Neural crest cell (in vitro differentiated cells): ENCODE data around the gene PIEZO2. TPM values are rescaled to one million over a fixed set of nuclear protein-coding genes. Genes with fewer than 3 reads are reported as not detected.

ENCODE experiments used
- DNase-seq: peaks from one replicate; pipeline ENCODE4 v3.0.0; 2021; ENCODE audit warnings: low read depth, mixed read lengths, low spot score
- H3K27ac Mint-ChIP-seq: one replicate; pipeline ENCODE4 v1.8.0; 2021; ENCODE audit warnings: mild to moderate bottlenecking, mixed read lengths; ENCODE audit not compliant: unreplicated experiment
- H3K27me3 Mint-ChIP-seq: 2 replicates; pipeline ENCODE4 v1.8.0; 2021; ENCODE audit warnings: low read depth, mild to moderate bottlenecking, mixed read lengths
- H3K36me3 Mint-ChIP-seq: 2 replicates; pipeline ENCODE4 v1.8.0; 2021; ENCODE audit warnings: low read depth, mild to moderate bottlenecking, mixed read lengths
- H3K4me1 Mint-ChIP-seq: 2 replicates; pipeline ENCODE4 v1.8.0; 2021; ENCODE audit warnings: mixed read lengths
- H3K4me3 Mint-ChIP-seq: one replicate; pipeline ENCODE4 v1.8.0; 2021; ENCODE audit warnings: mild to moderate bottlenecking, mixed read lengths
- H3K9me3 Mint-ChIP-seq: 2 replicates; pipeline ENCODE4 v1.8.0; 2021; ENCODE audit warnings: mixed read lengths
- total RNA-seq: library from RNA; stranded (reverse); gene quantifications from 2 replicates; pipeline ENCODE4 v1.2.1, GENCODE V29; 2021
- TF ChIP-seq, protein P1 (sequence below): fragments of 200-600 bp; sonication (generic); conservative IDR thresholded peaks from 2 replicates; pipeline ENCODE4 v1.5.0; 2021; ENCODE audit warnings: antibody characterized with exemption, mild to moderate bottlenecking

Gene PIEZO2
- total RNA-seq, 1 donor from 2014 or later: 15.5 TPM

DNA sequence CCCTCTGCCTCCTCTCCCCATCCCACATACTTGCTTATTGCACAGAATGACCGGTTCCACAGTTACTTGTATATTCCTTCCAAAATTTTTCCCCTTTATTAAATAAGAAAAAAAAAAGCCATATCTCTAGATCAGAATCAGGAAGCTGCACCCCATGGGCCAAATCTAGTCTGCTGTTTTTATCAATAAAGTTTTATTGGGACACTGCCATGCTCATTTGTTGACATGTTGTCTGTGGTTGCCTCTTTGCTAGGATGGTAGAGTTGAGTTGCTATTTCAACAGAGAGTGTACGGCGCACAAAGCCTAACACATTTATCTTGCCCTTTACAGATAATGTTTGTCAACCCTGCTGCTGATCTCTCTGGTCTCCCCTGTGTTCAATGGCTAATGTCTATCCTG lies 15.8 kb upstream of the PIEZO2 start:
- Mint-ChIP-seq H3K27ac (no peak overlapping the region), H3K9me3 (peaks cover 3% of the 10 kb centered on the region), H3K4me3 (no peak overlapping the region), H3K27me3 (no peaks in the 10 kb centered on the region), H3K36me3 (no peaks in the 10 kb centered on the region), H3K4me1 (no peaks in the 10 kb centered on the region)
- no peak for DNase-seq
- TF ChIP-seq, protein P1, sequence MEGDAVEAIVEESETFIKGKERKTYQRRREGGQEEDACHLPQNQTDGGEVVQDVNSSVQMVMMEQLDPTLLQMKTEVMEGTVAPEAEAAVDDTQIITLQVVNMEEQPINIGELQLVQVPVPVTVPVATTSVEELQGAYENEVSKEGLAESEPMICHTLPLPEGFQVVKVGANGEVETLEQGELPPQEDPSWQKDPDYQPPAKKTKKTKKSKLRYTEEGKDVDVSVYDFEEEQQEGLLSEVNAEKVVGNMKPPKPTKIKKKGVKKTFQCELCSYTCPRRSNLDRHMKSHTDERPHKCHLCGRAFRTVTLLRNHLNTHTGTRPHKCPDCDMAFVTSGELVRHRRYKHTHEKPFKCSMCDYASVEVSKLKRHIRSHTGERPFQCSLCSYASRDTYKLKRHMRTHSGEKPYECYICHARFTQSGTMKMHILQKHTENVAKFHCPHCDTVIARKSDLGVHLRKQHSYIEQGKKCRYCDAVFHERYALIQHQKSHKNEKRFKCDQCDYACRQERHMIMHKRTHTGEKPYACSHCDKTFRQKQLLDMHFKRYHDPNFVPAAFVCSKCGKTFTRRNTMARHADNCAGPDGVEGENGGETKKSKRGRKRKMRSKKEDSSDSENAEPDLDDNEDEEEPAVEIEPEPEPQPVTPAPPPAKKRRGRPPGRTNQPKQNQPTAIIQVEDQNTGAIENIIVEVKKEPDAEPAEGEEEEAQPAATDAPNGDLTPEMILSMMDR: no peak

DNA sequence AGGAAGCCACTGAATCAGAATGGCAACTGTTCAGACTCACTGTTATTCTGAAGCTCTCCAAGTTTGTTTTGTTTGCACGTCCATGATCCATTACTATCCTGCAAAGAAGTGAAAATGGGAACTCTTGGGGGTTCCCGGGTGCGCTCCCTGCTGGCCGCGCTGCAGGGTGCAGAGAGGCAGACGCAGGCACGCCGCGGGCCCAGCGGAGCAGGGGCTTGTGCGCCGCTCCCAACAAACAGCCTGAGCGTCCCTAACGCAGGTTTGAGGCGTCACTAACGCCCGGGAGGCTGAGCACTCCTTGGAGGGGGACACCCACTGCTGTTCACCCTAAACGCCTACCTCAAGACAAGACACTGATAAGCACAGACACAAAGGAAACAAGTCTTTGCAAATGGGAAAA lies 14.3 kb upstream of the PIEZO2 start:
- Mint-ChIP-seq H3K27me3 (no peaks in the 10 kb centered on the region), H3K4me1 (no peaks in the 10 kb centered on the region), H3K36me3 (no peaks in the 10 kb centered on the region), H3K4me3 (no peak overlapping the region), H3K9me3 (peaks cover 3% of the 10 kb centered on the region), H3K27ac (no peak overlapping the region)
- peak; percentile 40 for DNase-seq
- TF ChIP-seq, protein P1: peak; percentile 68

DNA sequence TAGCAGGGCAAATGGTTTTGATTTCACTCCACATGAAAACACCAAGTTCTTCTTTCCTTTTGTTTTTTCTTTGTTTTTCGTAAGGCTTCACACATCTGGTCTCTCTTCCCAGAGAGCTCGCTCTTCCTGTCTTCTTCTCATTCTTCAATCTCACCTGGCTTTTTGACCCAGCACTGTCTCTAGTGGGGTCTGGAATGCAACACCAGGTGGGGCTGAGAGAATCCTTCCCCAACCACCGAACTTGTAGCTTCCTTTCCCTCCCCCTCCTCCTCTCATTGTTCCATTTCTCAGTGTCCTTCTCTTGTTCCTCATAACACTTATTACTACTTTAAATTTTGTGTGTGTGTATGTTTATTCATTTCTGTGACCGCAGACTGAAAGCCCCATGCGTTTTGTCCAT lies 13.5 kb upstream of the PIEZO2 start:
- H3K4me1 Mint-ChIP-seq: no peaks in the 10 kb centered on the region
- no peak for DNase-seq
- H3K36me3 Mint-ChIP-seq: no peaks in the 10 kb centered on the region
- H3K9me3 Mint-ChIP-seq: peaks cover 3% of the 10 kb centered on the region
- H3K4me3 Mint-ChIP-seq: no peak overlapping the region
- H3K27me3 Mint-ChIP-seq: no peaks in the 10 kb centered on the region
- TF ChIP-seq, protein P1: no peak
- H3K27ac Mint-ChIP-seq: no peak overlapping the region

DNA sequence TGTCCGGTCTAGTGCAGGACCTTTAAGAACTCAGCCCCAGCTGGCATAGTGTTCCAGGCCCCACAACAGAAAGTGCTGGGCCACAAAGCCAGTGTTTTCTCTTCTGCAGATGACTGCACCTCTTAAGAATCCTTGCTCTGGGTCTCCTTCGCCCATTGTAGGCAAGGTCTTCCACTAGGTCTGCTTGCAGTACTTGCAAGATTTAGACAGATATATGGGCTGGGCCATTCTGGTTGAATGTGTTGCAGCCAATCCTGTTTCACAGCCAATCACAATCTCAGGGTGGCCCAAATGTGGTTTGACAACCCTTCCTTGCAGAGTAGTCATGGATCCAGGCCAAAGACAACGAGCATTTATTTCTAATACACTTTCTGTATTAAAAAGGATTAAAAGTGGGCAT lies 13.1 kb upstream of the PIEZO2 start:
- Mint-ChIP-seq H3K4me1 (no peaks in the 10 kb centered on the region), H3K9me3 (peaks cover 3% of the 10 kb centered on the region)

DNA sequence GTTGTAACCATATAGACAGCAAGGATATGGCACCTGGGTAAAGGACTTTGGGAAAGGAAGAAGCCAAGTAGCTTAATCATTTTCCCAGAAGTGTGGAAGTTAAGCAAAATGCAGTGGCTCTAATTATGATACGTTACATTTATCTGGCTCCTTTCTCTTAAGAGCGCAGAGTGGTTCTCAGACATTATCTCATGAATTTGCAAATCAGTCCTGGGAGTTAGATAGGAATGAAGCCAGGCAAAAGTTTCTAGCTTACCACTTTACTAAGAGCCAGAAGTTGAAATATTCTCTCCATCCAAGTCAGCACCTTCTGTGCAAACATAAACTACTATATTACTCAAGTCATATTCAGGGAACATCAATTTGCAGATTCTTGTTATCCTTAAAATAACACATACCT lies 10.9 kb upstream of the PIEZO2 start:
- Mint-ChIP-seq H3K27ac (no peak overlapping the region), H3K27me3 (no peaks in the 10 kb centered on the region), H3K4me1 (no peaks in the 10 kb centered on the region), H3K4me3 (no peak overlapping the region), H3K36me3 (no peaks in the 10 kb centered on the region), H3K9me3 (no peaks in the 10 kb centered on the region)
- DNase-seq: no peak
- TF ChIP-seq, protein P1: no peak

More for the DNA sequence above, 13.1 kb upstream of the PIEZO2 start:
- TF ChIP-seq, protein P1: no peak
- Mint-ChIP-seq H3K27ac (no peak overlapping the region), H3K4me3 (no peak overlapping the region), H3K36me3 (no peaks in the 10 kb centered on the region), H3K27me3 (no peaks in the 10 kb centered on the region)
- no peak for DNase-seq

DNA sequence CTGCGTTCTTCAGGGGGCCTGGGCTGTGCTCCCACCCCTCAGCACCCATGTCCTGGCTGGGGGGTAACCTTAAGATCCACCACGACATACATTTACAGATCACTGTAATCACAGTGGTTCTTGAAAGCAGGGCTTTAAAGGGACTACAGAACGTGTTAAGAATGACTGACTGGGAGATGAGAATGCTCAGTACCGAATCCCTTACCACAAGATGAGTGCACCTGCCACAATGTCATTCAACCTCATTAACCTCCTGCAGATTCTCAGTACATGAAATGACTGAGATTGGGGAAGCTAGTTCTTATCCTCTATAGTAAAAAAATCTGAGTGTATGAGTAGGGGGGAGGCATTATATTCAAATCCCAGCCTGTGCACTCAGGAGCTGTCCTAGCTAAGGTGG lies 10.5 kb upstream of the PIEZO2 start:
- Mint-ChIP-seq H3K4me1 (no peaks in the 10 kb centered on the region), H3K27me3 (no peaks in the 10 kb centered on the region), H3K4me3 (no peak overlapping the region), H3K36me3 (no peaks in the 10 kb centered on the region), H3K27ac (no peak overlapping the region), H3K9me3 (no peaks in the 10 kb centered on the region)
- DNase-seq: no peak
- TF ChIP-seq, protein P1: no peak
